Uterus (tissue), 2 donors: ENCODE results near the gene ZNF440.

ENCODE experiments used
- POLR2A ChIP-seq, 2 donors: fragments of 450-650 bp; IDR thresholded peaks; one replicate each; pipeline ENCODE4 v1.6.1; 2016; ENCODE audit warnings: antibody characterized with exemption in 2 of 2, mild to moderate bottlenecking in 1 of 2, moderate library complexity in 1 of 2
- TF ChIP-seq, protein P1 (sequence below), 4 experiments: fragments of 200-600 bp in 2 of 4; fragments of 450-650 bp in 2 of 4; sonication (generic) in 2 of 4; IDR thresholded peaks; one replicate each; pipeline ENCODE4 v1.5.1; 2016 to 2019; ENCODE audit warnings: antibody characterized with exemption in 4 of 4, mild to moderate bottlenecking in 2 of 4, moderate library complexity in 1 of 4

DNA sequence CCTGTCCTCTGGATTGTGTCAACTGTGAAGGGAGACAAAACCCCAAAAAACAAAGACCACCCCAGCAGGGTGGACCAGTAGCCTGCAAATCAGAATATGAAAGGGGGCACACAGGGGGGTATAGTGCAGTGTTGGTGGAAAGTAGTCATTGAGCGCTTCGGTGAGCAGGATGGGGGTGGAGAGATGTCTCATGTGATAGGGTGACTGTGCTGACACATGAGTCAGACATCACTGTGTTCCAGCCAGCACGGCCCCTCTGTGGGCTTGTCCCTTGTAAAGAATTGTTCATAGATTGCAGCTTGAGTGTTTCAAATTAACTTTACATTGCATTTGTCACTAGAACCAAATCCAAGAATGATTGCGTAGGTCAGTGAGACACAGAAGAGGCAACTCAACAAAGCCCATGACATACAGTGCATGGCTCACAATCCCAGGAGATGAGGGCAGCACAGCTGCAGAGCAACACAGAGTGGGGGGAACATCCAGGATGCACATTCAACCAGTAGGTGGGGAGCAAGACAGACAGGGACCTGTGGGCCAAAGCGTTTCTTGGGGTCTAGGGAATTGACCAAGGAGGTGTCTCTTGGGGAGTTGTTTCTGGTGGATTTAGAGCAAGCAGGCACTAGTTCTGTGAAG, 7.5 kb downstream of the ZNF440 start:
- no peak for TF ChIP-seq POLR2A (IDR thresholded peaks at IDR 0.05)
- TF ChIP-seq, protein P1, sequence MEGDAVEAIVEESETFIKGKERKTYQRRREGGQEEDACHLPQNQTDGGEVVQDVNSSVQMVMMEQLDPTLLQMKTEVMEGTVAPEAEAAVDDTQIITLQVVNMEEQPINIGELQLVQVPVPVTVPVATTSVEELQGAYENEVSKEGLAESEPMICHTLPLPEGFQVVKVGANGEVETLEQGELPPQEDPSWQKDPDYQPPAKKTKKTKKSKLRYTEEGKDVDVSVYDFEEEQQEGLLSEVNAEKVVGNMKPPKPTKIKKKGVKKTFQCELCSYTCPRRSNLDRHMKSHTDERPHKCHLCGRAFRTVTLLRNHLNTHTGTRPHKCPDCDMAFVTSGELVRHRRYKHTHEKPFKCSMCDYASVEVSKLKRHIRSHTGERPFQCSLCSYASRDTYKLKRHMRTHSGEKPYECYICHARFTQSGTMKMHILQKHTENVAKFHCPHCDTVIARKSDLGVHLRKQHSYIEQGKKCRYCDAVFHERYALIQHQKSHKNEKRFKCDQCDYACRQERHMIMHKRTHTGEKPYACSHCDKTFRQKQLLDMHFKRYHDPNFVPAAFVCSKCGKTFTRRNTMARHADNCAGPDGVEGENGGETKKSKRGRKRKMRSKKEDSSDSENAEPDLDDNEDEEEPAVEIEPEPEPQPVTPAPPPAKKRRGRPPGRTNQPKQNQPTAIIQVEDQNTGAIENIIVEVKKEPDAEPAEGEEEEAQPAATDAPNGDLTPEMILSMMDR (IDR thresholded peaks at IDR 0.05): no peak
